Measurements from ENCODE around the gene SLC11A2.

DNA sequence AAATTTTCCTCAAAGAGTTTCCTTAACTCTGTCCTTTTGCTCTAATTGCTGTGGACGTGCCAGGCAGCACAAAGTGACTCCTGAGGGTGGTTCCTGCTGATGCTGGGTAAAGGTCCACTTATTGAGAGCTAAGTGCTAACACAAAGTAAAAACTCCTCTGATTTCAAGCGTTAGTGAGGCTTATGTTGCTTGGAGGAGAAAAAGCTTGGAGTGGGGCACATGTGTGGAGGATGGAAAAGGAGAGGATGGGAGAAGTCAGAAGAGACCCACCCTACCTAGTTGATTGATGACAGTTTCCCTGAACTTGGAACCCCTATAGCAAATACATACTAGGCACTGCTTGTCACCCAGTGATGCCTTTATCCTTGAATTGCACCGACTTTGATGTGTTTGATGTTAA is 10.1 kb upstream of the SLC11A2 start:
- TF ChIP-seq CTCF (IDR thresholded peaks at IDR 0.05; ENCODE audit: low read length) (no peak), EZH2 (IDR thresholded peaks at IDR 0.05; ENCODE audit: borderline replicate concordance, low read length) (no peak)
